IPS-18c (cell line): Measurements from ENCODE around the gene RASSF1.

Experiments used
- H3K4me3 ChIP-seq: 2 replicates; pipeline ENCODE4 v1.7.0; 2013; ENCODE audit warnings: low read depth, mild to moderate bottlenecking, low read length, moderate library complexity; ENCODE audit not compliant: insufficient read depth
- H3K9me3 ChIP-seq: one replicate; pipeline ENCODE4 v1.6.1; 2013; ENCODE audit warnings: mild to moderate bottlenecking, low read length, moderate library complexity; ENCODE audit not compliant: control insufficient read depth, insufficient read depth

RASSF1 gene

DNA sequence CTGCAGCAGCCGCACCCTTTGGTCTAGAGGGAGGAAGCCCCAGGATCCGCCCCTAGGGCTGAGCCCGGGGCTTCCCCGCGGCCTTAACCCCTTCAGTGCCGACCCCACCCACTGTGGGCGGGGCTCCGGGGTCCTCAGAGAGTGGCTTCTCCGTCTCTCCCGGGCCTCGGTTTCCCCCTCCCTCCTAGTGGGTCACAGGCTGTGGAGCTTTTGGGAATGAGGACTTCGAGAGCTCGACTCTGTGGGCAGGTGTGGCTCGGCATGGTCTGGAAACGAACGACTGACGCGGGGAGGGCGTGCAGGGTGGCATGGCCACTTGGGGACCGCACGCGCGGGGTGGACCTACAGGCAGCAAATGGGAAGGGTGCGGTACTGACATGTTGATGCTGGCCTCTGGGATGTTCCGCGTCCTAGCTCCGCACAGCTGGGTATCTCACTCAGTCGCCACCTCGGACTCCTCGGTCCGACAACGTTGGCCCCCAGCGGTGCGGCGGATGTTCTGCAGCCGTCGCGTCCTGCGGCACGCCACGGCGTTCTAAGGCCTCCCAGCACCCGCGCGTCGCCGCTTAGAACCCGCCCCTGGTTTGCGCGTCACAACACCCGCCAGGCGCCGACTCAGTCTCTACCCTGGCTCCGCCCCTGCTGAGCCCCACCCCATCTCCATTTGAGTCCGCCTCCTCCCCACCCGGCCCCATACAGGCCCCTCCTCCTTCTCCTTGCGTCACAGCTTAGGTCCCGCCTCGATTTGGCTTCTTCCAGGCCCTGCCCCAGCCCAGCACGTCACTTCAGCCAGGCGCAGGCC is 41.6 kb downstream of the RASSF1 start, which contains the start of the genes HYAL3 and NAA80:
TSS of gene HYAL3 (minus strand) at position 570 of the 802 bp plus-strand sequence. CDS start 3,803 bp downstream, outside the sequence.
TSS of gene NAA80 (minus strand) at position 570 of the 802 bp plus-strand sequence. CDS start 1,942 bp downstream, outside the sequence.
- H3K9me3 ChIP-seq, result no peaks in the 10 kb centered on the region
- H3K4me3 ChIP-seq, result peak within 1 kb of the TSS; percentile 96

DNA sequence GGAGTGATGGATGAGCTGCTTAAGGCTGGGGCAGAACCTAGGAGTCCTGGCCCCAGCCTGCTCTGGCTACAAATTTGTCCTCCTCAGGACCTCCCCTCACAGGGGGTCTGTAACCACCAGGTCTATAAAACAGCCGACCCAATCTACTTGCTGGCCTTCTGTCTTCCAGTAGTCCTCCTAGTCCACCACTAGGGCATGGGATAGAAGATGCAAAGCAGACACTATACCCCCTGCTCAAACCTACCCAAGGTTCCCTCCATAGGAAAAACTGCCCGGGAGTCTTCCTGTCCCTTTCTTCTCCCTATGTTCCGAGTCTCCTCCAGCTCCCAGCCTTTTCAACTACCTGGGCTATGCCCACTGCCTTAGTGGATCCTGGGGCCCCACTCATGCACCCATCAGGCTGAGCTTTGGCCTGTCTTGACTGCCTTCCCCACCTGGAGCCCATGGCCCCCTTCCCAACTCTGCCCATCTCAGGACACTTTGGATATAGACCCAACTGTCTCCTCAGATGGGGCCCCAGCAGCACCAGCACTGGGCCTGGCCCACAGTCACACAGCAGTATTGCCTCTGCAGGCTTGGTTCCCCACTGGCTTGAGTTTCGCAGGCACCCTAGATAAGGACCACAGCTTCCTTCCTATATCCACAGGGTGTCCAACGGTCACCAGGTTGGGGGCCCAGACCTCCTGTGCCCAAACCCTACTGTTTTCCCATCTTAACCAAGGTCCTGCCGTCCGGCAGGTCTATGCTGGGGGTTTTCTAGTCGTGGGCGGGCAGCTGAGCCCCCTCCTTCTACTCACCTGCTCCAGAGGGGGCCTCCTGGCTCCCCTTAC is 42.5 kb downstream of the RASSF1 start:
- Histone ChIP-seq H3K4me3 (peak overlapping the region; percentile 96; the same call in 1 of the 2 replicates), H3K9me3 (no peaks in the 10 kb centered on the region)

DNA sequence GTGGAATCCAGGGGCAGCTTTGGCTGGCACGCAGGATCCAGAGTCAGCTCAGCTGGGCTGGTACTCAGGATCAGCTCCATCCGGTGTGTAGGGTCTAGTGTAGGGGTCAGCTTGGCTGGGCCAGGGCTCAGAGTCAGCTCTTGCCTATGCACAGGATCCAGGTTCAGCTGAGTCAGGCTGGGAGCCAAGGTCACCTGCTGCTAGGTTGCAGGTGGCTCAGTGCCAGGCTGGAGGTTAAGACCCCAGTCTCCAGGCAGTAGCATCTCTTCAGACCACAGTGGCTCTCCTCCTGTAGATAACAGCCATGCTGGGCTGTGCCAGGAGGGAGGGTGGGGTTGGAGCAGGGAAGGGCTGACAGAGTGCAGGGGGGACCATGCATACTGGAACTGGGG is 43.3 kb downstream of the RASSF1 start:
- H3K9me3 ChIP-seq, result no peaks in the 10 kb centered on the region
- no peak overlapping the region for H3K4me3 ChIP-seq

DNA sequence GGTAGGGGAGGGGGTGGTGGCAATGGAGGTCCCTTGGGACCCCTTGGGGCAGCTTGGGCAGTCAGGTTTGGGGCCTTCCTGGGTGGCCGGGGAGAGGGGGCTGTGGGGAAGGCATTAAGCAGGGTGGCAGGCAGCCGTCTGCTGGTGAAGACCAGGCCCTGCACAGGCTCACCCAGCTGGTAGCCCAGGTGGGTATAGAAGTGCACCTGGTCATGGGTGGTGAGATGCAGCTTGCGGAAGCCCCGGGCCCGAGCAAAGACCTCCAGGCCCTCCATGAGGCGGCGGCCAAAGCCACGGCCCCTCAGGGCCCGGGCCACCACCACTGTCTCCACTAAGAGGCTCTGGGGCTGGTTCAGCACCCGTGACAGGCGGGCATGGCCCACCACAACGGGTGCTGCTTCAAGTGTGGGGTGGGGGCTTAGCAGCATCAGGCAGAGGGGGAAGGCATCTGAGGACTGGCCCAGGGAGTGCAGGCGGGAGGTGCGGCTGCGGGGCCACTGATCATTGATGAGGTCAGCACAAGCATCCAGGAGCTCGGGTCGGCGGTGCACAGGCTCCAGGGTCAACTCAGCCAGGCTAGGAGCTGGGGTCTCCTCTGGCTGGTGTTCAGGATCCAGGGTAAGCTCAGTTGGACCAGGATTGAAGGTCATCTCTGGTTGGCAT is 43.8 kb downstream of the RASSF1 start:
- Histone ChIP-seq H3K4me3 (no peak overlapping the region), H3K9me3 (no peaks in the 10 kb centered on the region)

DNA sequence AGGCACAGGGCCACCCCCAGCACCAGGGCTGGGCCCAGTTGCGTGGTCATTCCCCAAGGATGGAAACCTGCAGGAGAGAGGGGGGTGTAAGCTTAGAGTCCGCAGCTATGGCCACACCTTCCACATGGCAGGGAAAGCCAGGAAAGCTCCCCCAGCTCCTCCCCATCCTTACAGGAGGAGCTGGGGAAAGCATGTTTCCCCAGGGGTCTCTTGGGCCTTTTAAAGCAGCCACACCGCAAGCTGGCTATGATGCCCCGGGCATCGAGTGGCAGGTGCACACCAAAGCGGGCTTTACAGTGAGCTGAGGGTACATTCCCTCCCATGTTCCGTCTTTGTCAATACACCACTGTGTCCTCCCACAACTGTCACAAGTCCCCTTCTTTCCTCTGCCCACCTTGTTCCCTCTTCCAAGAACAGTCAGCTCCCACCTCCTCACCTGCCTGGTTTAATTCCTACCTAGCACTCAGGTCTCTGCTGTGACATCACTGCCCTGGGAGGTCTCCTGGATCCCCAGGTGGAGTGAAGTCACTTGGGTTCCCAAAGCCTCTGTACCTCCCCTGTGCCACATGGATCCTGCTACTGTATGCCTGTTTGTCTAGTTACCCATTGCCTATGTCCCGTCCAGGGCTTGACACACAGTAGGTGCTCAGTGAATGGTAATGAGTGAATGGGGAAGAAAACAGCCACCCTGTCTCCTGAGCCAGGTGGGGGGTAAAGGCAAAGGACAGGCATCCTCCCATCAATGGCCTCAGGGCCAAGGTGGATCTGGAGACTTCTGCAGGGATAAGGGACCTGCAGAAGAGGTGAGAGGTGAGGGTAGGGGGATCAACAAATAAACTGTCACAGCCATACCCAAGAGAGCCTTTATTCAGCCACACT is 44.8 kb downstream of the RASSF1 start:
- no peaks in the 10 kb centered on the region for H3K9me3 ChIP-seq
- H3K4me3 ChIP-seq, result no peak overlapping the region

DNA sequence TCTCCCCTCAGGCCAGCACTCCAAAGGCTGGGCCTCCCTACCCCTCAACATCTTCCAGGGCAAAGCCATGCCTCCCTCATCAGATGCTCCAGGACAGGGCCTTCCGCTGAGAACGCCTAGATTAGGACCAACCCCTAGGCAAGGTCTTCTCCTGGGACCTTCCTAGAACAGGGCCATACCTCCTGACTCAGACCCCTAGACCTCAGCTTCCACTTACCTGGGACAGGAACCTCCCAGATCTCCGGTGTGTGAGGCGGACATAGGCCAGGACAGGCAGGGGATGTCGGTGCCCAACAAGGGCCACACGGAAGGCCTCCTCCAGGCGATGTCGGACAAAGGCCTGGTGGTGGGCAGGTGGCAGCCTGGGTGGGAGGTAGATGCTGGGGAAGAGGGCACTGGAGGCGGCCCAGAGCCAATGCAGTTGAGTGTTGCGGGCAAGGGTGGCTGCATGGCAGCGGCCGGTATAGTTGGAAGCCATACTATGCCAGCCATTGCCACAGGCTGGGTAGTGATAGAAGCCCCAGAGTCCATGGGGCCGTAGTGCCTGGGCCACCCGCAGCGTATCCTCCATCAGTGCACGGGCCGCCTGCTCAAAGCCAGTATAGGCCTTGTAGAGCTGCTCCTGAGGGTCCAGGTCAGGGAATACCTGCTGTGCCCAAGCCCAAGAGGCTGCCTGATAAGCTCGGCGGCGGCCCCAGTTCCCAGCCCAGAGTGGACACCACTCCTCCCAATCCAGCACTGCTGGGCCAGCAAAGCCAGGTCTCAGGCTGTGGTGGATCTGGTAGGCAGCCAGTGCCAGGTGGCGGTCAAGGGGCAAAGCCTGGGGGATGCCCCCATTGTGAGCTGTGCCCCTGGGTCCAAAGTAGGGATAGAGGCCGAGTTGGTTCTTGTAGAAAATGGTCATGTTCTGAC is 45.9 kb downstream of the RASSF1 start:
- Histone ChIP-seq H3K4me3 (no peak overlapping the region), H3K9me3 (no peaks in the 10 kb centered on the region)

DNA sequence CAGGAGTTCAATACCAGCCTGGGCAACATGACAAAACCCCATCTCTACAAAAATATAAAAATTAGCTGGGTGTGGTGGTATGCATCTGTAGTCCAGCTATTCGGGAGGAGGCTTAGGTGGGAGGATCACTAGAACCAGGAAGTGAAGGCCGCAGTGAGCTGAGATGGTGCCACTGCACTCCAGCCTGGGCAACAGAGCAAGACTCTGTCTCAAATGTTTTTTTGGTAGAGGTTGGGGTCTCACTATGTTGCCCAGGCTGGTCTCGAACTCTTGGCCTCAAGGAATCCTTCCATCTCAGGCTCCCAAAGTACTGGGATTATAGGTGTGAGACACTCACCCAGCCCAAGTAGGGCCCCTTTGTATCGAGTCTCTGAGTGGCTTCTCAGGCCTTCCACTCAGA is 46.5 kb downstream of the RASSF1 start:
- H3K4me3 ChIP-seq, result no peak overlapping the region

DNA sequence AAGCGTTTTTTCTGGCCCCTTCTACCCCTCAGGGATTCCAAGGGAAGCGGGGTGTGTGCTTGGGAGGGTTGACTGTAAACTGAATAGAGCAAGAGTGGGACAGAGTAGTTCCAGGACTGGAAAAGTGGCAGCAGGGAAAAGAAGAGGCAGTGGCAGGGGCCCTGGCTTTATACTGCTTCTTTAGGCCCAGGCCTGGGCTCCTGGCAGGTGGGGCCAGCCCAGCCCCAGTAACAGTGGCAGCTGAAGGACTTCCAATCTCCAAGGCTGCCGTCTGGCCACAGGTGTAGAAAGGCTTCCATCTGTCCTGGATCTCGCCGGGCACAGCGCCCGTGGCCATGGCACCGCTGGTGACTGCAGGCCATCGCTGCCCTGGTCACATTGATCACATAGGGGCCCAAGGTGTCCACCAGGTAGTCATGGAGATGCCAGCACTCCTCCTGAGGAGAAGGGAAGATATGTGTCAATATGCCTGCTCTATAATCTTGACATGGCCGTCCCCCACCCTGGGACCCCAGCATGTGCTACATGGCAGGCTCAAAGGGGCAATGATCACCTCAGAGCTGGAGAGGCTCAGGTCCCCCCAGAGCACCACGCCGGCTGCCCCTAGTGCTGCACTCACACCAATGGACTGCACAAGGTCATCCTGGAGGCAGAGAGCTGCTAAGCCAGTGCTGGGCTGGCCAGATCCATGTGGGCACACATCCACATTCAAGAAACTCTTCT is 47.4 kb downstream of the RASSF1 start:
- Histone ChIP-seq H3K4me3 (no peak overlapping the region), H3K9me3 (no peaks in the 10 kb centered on the region)

More for the DNA sequence above, 46.5 kb downstream of the RASSF1 start:
- H3K9me3 ChIP-seq, result no peaks in the 10 kb centered on the region

DNA sequence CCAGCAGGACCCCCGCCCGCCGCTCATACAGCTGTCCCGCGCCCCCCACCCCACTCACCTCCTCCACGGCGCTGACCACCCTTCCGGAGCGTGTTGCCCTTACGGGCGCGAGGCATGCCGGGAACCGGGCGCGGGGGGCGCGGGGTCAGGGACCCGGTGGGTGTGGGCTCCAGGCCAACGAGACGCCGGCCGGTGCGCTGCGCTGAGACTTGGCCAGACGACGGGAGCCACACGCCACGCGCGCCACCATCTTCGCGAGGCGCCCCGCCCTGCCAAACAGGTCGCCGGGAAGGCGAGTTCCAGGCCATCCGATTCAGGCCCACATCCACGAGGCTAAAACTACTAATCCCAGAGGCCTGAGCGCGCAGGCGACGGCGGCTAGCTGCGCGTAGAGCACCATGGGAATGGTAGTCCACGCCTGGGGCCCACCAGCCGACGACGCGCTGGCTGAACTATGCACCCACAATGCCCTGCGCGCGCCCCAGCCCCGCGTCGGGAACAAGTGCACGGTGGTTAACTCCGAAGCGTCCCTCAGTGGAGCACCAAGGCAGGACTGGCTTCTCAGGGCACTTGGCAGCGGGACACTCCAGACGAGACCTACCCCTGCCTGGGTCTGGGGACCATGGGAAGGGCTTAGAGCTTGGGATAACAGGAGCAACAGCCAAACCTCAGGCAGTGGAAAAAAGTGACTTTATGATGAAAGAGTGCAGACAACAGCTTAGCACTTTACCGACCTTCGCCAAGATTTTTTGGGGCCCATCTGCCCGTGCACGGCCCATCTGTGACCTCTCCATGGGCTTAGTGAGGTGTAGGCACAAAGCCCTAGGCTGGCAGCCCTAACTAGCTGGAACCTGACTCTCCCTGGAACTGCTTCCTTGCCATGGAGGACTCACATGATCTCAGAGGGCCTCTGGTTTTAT is 48.2 kb downstream of the RASSF1 start, which contains the start of gene IFRD2:
TSS of gene IFRD2 (minus strand) at position 271 of the 920 bp plus-strand sequence. CDS start at position 116, 155 bp downstream.
- Histone ChIP-seq H3K4me3 (peak within 1 kb of the TSS; percentile 85), H3K9me3 (no peaks in the 10 kb centered on the region)

DNA sequence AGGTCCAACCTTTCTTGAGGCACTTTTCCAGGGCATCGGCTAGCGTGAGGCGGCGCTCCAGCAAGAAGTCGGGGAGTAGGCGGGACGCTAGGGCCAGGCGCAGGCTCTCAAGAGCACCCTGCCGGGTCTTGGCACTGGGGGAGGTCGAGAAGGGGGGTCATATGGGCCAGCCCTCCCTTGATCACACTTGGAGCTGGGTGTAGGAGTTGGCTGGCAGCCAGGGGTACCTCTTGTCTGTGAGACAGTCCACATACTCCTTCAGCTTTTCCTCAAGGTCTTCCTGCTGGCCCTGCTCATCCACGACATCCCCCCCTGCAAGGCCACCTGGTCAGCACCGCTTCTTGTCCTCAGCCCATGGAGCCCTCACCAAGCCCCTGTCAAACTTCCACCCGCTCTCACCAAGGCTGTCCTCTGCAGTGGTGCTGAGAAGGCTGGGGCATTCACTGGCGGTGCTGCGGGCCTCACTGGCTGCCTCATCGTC is 50.4 kb downstream of the RASSF1 start:
- no peaks in the 10 kb centered on the region for H3K9me3 ChIP-seq
- no peak overlapping the region for H3K4me3 ChIP-seq

DNA sequence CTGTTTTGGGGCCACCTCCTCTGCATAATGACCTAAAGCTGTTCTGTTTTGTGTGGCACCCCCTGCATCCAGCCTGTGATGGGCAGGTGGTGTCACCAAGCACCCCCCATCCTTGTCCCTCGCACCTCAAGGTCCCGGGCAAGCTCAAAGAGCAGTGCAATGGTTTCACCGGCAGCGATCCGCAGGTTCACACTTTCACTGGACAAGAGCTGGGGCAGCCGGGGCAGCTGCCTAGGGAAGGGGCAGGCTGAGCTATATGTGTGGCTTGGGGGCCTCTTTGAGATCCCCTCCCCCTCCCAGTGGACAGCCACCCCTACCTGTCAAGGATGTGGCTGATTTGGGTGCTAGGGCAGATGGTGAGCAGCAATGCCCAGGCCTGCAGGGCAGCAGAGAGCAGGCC is 51.5 kb downstream of the RASSF1 start:
- H3K9me3 ChIP-seq, result no peaks in the 10 kb centered on the region
- H3K4me3 ChIP-seq, result no peak overlapping the region

DNA sequence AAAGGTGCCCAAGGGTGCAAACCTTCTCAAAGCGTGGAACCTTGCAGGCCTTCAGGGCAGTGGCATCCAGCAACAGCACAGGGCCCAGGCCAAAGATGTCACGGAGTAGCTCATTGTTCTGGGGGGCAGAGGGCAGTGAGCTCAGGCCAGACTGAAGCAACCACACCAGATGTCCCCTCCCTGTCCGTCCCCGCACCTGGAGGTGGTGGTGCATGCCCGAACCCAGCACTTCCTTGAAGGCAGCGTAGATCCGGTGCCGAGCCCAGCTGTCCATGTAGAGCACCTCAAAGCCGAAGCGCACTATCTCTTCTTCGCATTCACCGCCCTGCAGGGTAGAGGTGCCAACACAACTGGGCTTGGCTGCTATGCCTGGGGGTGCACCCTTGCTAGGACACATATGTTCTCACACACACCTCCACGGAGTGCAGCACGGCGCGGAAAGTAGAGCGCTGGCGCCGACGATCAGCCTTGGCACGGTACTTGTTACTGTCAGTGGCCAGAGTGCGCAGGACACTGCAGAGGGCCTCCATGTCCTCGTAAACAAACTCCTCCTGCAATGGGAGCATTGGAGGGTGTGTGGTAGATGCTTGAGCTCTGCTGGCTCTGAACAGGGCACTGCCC is 52.1 kb downstream of the RASSF1 start:
- H3K9me3 ChIP-seq, result no peaks in the 10 kb centered on the region
- H3K4me3 ChIP-seq, result no peak overlapping the region

DNA sequence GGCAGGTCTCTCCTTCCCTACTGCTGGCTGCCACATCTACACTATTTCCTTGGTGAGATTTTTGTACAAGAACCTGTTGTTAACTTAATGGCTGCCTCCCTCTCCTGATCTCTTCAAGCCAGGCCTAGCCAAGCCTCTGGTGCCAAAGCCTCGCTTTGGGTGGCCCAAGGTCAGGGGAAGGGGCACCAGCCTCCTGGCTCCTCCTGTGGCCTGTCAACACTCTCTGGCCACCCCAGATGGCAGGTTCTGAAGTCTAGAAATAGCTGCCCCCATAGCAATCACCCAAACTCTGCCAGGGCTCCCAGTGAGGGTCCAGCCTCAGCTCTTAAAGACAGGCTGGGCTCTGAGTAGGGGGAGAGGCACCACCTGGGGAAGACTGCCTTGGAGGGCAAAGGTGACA is 53.4 kb downstream of the RASSF1 start:
- no peaks in the 10 kb centered on the region for H3K9me3 ChIP-seq
- no peak overlapping the region for H3K4me3 ChIP-seq
